Anterior cingulate cortex (tissue), 58 donors: ENCODE results near the gene ARGLU1.
"Not testable (repeated sequence)": the region's sequence is repeated elsewhere in the genome, so short reads cannot be mapped to it uniquely, and the experiment has no call there.

ENCODE experiments used
- DNase-seq, 58 donors: peaks; one replicate each; lab custom pipeline; 2025; lab: John Stamatoyannopoulos, UW

ARGLU1 gene

GRCh38 chr13:106567474-106568298 lies at the start of gene ARGLU1:
ARGLU1 (minus strand) TSS chr13:106568137; CDS start chr13:106567919, 218 bp downstream.
- peak; percentile 16 to 94 (median 88) for DNase-seq

- peak in 1 of 58 donors; percentile 8 for DNase-seq
These were observed 49.6 kb upstream of the ARGLU1 start for GRCh38 chr13:106617561-106617960.

- DNase-seq, result no peak
These were observed 48.8 kb upstream of the ARGLU1 start for GRCh38 chr13:106616729-106617128.

- no peak for DNase-seq
These were observed 46.9 kb upstream of the ARGLU1 start for GRCh38 chr13:106614874-106615273.

- no peak for DNase-seq
These were observed 44.8 kb upstream of the ARGLU1 start for GRCh38 chr13:106612688-106613087.

GRCh38 chr13:106610486-106610885 lies 42.5 kb upstream of the ARGLU1 start:
- DNase-seq, result no peak

GRCh38 chr13:106609116-106609515 lies 41.2 kb upstream of the ARGLU1 start:
- DNase-seq, result no peak

GRCh38 chr13:106603546-106603945 lies 35.6 kb upstream of the ARGLU1 start:
- DNase-seq, result no peak

- DNase-seq, result no peak
These were observed 34.2 kb upstream of the ARGLU1 start for GRCh38 chr13:106602178-106602577.

- no peak for DNase-seq
These were observed 33.6 kb upstream of the ARGLU1 start for GRCh38 chr13:106601489-106601888.

- not testable (repeated sequence) for DNase-seq
These were observed 32.8 kb upstream of the ARGLU1 start for GRCh38 chr13:106600798-106601135.

- DNase-seq, result no peak
These were observed 32.2 kb upstream of the ARGLU1 start for GRCh38 chr13:106599875-106600797.

GRCh38 chr13:106597749-106598395 lies 29.9 kb upstream of the ARGLU1 start:
- no peak for DNase-seq

- DNase-seq, result no peak
These were observed 29.2 kb upstream of the ARGLU1 start for GRCh38 chr13:106597186-106597585.

- DNase-seq, result peak in 9 of 58 donors; percentile 9 to 59 (median 21)
These were observed 28.5 kb upstream of the ARGLU1 start for GRCh38 chr13:106596275-106596937.

GRCh38 chr13:106595625-106596024 lies 27.7 kb upstream of the ARGLU1 start:
- no peak for DNase-seq

- peak in 8 of 58 donors; percentile 10 to 43 (median 24) for DNase-seq
These were observed 27.0 kb upstream of the ARGLU1 start for GRCh38 chr13:106594980-106595379.

GRCh38 chr13:106593132-106593531 lies 25.2 kb upstream of the ARGLU1 start:
- DNase-seq, result no peak

- DNase-seq, result no peak
These were observed 23.4 kb upstream of the ARGLU1 start for GRCh38 chr13:106591299-106591698.

GRCh38 chr13:106589716-106590115 lies 21.8 kb upstream of the ARGLU1 start:
- DNase-seq, result no peak
